ENCODE results near the gene VHLL.

VHLL gene

GRCh38 chr1:156282479-156283222 lies 16.5 kb downstream of the VHLL start, which contains the start of gene SMG5:
SMG5 (minus strand) TSS chr1:156282825; CDS start chr1:156282680, 145 bp downstream.
- peak; percentile 99 for DNase-seq (ENCODE audit: low read depth)
- peak within 1 kb of the TSS; percentile 95 for H3K4me3 ChIP-seq (ENCODE audit: low read depth, low read length)
- TF ChIP-seq CTCF (conservative IDR thresholded peaks at IDR 0.05; ENCODE audit: low read depth, low read length) = no peak

- H3K4me3 ChIP-seq (ENCODE audit: low read depth, low read length) = peak overlapping the region; percentile 95
- peak; percentile 34 for DNase-seq (ENCODE audit: low read depth)
- no peak for TF ChIP-seq CTCF (conservative IDR thresholded peaks at IDR 0.05; ENCODE audit: low read depth, low read length)
Observed at GRCh38 chr1:156281693-156282478, 17.2 kb downstream of the VHLL start.

DNA sequence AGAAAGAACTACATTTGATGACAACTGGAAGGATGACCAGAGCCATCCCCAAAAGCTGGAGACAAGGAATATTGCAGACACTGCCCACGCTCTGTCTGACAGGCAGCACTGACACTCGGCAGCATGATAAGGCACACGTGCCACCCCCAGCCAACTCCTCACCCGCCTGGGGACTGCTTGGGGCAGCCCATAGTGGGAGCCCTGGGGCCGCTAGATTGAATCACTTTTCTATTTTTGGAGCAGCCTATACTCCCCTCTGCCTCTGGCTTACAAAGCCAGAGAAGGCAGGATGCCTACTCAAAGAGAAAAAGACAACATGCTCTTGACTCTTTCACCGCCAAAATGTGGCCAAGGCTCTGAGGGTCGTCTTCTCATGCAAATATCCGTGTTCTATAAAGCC lies 17.8 kb downstream of the VHLL start:
- peak; percentile 58 for DNase-seq (ENCODE audit: low read depth)
- peak; percentile 33 for TF ChIP-seq CTCF (conservative IDR thresholded peaks at IDR 0.05; ENCODE audit: low read depth, low read length)
- peak overlapping the region; percentile 95 for H3K4me3 ChIP-seq (ENCODE audit: low read depth, low read length)

- TF ChIP-seq CTCF (conservative IDR thresholded peaks at IDR 0.05; ENCODE audit: low read depth, low read length) = no peak
- no peak overlapping the region for H3K4me3 ChIP-seq (ENCODE audit: low read depth, low read length)
- DNase-seq (ENCODE audit: low read depth) = no peak
Observed at GRCh38 chr1:156279837-156280236, 19.3 kb downstream of the VHLL start.

- no peak for TF ChIP-seq CTCF (conservative IDR thresholded peaks at IDR 0.05; ENCODE audit: low read depth, low read length)
- no peak overlapping the region for H3K4me3 ChIP-seq (ENCODE audit: low read depth, low read length)
- DNase-seq (ENCODE audit: low read depth) = peak; percentile 50
Observed at GRCh38 chr1:156276966-156277381, 22.1 kb downstream of the VHLL start.

DNA sequence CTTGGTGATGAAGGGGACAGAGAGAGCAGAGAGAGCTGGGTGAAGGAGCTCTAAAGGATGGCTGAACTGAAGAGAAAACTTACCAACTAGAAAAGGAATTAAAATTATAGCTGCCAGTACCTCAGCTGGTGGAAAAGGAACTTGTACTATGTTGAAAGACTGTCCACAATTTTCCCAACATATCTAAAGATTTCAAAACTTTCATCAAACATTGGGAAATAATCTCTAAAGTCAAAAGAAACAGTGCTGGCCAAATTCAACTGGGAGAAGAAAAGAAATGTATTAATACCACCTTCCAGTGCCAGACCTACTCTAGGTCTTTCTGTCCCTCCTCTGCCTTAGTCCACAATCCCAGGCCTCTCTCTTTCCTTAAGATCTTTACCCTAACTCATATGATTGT lies 22.6 kb downstream of the VHLL start:
- DNase-seq (ENCODE audit: low read depth) = peak; percentile 36
- TF ChIP-seq CTCF (conservative IDR thresholded peaks at IDR 0.05; ENCODE audit: low read depth, low read length) = no peak
- no peak overlapping the region for H3K4me3 ChIP-seq (ENCODE audit: low read depth, low read length)
